ENCODE results near the gene LRIG1.

Gene LRIG1, protein sequence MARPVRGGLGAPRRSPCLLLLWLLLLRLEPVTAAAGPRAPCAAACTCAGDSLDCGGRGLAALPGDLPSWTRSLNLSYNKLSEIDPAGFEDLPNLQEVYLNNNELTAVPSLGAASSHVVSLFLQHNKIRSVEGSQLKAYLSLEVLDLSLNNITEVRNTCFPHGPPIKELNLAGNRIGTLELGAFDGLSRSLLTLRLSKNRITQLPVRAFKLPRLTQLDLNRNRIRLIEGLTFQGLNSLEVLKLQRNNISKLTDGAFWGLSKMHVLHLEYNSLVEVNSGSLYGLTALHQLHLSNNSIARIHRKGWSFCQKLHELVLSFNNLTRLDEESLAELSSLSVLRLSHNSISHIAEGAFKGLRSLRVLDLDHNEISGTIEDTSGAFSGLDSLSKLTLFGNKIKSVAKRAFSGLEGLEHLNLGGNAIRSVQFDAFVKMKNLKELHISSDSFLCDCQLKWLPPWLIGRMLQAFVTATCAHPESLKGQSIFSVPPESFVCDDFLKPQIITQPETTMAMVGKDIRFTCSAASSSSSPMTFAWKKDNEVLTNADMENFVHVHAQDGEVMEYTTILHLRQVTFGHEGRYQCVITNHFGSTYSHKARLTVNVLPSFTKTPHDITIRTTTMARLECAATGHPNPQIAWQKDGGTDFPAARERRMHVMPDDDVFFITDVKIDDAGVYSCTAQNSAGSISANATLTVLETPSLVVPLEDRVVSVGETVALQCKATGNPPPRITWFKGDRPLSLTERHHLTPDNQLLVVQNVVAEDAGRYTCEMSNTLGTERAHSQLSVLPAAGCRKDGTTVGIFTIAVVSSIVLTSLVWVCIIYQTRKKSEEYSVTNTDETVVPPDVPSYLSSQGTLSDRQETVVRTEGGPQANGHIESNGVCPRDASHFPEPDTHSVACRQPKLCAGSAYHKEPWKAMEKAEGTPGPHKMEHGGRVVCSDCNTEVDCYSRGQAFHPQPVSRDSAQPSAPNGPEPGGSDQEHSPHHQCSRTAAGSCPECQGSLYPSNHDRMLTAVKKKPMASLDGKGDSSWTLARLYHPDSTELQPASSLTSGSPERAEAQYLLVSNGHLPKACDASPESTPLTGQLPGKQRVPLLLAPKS

DNA sequence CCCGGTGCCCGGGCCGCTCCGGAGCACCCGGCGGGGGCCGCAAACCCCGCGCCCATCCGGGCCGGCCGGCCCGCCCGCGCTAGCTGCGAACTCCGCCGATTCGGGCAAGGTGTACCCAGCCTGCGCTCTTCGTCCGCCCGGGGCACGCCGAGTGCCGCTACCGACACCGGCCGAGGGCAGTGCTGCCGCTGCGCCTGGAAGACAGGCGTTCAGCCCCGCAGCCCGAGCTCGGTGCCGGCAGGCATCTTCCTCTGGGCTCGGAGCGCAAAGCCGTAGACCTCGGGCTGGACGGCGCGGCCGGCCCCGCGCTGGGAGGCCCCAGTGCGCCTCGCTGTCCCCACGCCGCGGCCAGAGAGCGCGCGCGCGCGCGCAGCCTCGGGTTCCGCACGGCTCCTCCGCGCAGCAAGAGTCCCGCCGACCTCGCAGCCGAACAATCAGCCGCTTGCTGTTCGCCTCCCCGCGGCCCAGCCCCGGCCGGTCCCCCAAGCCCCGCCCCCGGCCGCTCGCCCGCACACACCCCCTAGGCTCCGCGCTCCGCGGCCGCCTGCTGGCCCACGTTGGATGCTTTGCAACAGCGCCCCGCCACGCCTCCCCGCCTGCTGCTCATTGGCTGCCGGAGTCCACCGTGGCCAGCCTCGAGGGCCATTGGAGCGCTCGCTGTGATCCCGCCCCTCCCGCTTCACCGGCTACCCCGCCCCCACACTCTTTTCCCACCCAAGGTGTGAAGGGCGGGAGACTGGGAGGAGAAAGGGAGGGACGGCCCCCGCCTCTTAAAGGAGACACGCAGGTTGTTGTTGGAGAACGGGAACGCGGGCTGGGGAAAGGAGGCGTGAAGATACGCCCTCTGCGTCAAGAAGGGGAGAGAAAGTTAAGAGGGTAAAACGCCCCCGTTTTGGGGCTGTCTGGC, at the start of gene LRIG1:
TSS of gene LRIG1 (minus strand) at position 447 of the 907 bp plus-strand sequence. CDS start 615 bp downstream, outside the sequence.
- peak; percentile 57 to 100 (median 99) for DNase-seq

GRCh38 chr3:66544619-66545429, 44.0 kb upstream of the LRIG1 start:
- no peak for DNase-seq

GRCh38 chr3:66542153-66542552, 41.3 kb upstream of the LRIG1 start:
- DNase-seq: no peak

DNA sequence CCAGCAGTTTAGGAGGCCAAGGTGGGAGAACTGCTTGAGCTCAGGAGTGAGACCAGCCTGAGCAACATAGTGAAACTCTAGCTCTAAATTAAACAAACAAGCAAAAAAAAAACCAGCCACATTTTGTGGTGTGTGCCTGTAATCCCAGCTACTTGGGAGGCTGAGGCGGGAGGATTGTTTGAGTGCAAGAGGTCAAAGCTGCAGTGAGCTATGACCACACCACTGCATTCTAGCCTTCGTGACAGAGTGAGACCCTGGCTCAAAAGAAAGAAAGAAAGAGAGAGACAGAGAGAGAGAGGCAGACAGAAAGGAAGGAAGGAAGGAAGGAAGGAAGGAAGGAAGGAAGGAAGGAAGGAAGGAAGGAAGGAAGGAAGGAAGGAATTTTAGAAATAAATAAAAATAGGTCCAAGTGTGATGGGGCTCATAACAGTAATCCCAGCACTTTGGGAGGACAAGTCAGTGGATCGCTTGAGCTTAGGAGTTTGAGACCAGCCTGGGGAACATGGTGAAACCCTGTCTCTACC, 38.7 kb upstream of the LRIG1 start:
- no peak for DNase-seq

DNA sequence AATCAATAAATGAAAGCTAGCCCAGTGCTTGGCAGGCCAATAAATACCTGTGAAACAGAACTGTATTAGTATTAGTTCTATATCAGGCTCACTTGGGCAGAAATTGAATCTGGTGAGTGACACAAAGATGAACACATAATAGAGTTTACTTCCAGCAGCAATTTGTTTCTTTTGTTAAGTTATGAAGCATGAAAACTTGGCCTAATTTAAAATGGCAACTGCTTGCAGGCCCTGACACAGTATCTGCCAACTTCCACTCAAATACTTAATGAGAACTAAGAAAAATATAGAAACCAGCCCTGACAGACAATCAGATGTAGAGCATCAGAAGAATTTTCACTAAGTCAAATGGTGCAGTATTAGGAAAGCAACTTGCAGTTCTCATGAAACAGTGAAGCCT, 37.6 kb upstream of the LRIG1 start:
- peak in 1 of 51 donors; percentile 9 for DNase-seq

- DNase-seq: peak in 12 of 51 donors; percentile 1 to 8 (median 3)
Observed at GRCh38 chr3:66537735-66538134, 36.9 kb upstream of the LRIG1 start.

GRCh38 chr3:66536791-66537190, 36.0 kb upstream of the LRIG1 start:
- no peak for DNase-seq

GRCh38 chr3:66534304-66534845, 33.6 kb upstream of the LRIG1 start:
- DNase-seq: no peak

- no peak for DNase-seq
Observed at GRCh38 chr3:66532613-66533012, 31.8 kb upstream of the LRIG1 start.

GRCh38 chr3:66532160-66532587, 31.4 kb upstream of the LRIG1 start:
- no peak for DNase-seq

- no peak for DNase-seq
Observed at GRCh38 chr3:66531256-66531655, 30.4 kb upstream of the LRIG1 start.

DNA sequence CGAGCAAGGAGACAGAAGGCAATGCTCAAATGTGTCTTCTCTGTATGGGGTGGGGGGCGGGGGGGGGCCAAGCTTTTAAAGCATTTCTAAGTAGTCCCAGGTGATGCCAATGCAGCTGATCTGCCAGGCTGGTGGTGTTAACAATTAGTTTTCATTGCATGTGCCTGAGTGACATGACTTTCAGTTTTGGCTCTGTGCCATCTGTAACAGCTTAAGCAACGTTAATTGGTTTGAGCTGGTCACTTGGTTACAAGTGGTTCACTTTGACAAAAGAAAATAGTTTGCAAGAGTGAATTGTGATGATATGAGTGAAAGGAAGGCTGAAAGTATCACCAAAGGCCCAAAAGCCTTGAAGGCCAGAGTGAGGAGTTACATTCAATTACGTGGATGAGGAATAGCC, 26.4 kb upstream of the LRIG1 start:
- DNase-seq: no peak

DNA sequence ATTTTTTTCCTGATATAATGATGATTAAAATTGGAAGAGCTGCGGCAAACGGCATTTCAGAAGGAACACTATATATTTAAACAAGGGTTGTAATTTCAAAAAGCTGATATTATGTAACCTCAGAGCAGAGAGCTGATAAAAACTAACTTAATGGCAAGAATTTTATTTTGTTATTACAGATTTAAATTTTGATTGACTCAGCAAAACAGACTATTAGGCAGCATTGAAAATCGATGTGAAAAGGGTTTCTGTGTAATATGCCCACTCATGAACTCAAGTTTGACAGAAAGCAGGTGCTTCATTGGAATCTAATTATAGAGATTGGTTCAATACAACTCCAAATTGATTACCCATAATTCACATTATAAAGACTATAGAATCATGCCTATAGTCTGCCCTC, 24.9 kb upstream of the LRIG1 start:
- DNase-seq: no peak

- no peak for DNase-seq
Observed at GRCh38 chr3:66520724-66521123, 19.9 kb upstream of the LRIG1 start.

GRCh38 chr3:66518644-66519043, 17.8 kb upstream of the LRIG1 start:
- DNase-seq: no peak

- no peak for DNase-seq
Observed at GRCh38 chr3:66518126-66518525, 17.3 kb upstream of the LRIG1 start.

GRCh38 chr3:66517241-66517640, 16.4 kb upstream of the LRIG1 start:
- DNase-seq: no peak

- no peak for DNase-seq
Observed at GRCh38 chr3:66508461-66508860, 7.6 kb upstream of the LRIG1 start.

All from hypothalamus (tissue), 51 donors.